Retina (tissue), 1 donor: ENCODE results near the gene TAF9B.
A peak's percentile ranks its signal among the peaks of the same experiment; 100 is the strongest.
"Not testable (repeated sequence)": the region's sequence is repeated elsewhere in the genome, so short reads cannot be mapped to it uniquely, and the experiment has no call there.

ENCODE experiments used
- DNase-seq: peaks from one replicate; pipeline ENCODE4 v3.0.0-alpha.2; 2016

TAF9B gene

DNA sequence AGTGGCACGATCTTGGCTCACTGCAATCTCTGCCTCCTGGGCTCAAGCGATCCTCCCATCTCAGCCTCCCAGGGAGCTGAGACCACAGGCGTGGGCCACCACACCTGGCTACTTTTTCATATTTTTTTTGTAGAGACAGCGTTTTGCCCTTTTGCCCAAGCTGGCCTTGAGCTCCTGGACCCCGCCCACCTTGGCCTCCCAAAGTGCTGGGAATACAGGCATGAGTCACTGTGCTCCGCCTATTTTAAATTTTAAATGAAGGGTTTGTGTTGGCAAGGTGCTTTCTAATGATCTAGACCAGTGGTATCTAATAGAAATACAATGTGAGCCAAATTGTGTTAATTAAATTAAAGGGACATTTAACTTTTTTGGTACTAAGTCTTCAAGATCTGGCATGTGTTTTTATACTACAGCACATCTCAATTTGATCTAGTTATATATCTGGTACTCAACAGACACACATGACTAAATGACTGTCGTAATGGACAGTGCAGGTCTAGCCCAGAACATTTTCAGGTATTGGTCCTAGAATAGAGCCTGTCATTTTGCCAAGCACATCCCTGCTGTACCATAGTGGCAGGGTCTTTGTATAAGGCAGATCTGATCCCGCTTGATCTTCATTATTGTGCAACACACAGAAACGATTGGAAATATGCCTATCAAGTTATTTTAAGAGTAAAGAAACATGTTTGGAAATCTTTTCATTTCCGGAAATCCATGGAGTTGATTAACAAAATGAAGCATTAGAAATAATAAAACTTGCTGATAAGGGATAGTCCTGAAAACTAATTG lies 28.1 kb downstream of the TAF9B start:
- no peak for DNase-seq

DNA sequence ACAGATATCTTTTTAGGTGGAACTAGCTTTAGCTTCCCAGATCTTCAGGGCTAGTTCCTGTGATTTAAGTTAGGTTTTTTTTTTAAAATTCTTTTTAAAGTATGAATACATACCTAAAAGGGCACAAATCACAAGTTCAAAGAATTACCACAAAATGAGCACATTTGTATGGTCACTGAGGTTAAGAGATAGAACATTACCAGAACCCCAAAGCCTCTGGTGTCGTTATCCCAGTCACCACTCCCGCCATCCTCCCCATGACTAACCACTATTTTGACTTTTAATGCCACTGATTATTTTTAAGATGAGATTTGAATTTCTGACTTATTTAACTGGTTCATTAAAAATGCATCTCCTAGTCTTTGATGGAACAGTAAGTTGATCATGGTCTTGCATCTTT lies 30.0 kb downstream of the TAF9B start:
- DNase-seq = no peak

DNA sequence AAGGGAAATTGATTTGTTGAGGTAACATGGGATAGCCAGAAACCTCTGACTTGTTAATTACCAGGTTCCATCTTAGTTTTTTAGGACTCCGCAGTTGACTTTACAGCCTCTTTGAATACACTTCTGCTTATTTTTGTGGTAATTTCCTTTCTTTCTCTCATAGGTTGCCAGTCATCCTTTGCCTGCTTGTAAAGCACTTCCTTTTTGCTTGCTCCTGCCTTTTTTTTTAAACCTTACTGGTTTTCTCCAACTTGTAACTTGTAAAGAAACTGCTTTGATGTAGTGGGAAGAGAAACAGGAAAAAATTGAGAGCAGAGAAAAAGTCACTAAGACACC lies 32.8 kb downstream of the TAF9B start:
- DNase-seq = no peak

DNA sequence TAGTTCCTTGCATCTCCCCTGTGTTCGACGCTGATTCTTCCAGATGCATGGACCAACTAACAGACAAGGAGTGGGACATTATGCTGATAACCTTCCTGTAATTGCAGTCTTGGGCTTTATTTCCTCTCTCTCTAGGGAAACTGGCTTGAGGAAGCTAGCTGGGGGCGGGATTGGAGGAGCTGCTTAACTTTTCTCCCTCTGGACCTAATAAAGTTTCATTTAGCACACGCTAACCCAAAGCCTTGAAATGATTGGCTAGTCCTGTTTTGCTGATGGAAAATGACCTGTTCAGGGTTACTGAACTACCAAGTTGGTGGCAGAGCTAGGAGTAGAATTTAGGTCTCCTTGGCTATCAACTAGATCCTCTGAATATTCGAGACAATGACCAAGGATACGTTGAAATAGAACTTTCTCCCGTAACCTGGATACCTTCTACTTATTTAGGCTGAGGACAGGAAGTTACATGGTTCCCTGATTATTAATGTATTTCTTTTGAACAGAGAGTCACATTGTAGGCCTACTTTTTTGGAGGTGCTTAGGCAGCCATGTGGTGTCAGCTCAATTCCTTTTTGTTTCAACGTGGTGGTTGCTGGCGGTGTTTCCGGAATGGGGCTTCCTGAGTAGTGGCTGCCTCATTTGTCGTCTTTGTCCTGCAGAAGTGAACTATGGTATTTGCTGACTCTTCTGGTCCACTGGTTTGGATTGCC lies 33.4 kb downstream of the TAF9B start:
- DNase-seq = no peak

DNA sequence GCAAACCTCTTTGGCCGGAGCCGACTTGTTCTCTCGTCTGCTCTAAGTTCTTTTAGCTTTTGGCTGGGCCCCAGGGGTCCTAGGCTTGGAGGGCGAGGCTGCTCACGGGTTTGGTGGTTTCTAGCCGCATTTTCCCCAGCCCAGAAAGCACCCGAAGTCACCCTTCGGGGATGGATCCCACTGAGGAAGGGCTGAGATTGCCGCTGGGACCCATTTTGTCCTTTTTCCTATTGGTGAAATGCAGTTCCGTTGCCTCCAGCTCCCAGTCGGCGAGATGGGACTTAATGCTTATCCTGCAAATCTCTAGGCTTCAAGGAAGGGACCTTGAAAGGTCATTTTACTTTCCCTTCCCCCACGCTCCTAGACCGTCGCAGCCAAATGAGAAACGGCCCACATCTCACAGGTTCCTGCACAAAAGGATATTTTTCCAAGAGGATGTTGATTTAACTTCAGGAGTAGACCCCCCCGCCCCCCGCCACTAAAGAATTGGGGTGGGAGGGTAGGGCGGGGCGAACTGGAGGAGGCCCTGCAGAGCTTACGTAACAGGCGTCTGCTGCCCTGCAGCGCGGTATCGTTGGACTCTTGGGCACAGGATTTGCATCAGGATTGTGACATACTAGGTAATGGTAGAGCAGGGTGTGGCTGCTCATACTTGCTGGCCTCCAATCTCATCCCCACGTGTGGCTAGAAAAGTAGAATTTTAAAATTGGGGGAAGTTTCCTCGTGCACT lies 34.8 kb downstream of the TAF9B start:
- no peak for DNase-seq

DNA sequence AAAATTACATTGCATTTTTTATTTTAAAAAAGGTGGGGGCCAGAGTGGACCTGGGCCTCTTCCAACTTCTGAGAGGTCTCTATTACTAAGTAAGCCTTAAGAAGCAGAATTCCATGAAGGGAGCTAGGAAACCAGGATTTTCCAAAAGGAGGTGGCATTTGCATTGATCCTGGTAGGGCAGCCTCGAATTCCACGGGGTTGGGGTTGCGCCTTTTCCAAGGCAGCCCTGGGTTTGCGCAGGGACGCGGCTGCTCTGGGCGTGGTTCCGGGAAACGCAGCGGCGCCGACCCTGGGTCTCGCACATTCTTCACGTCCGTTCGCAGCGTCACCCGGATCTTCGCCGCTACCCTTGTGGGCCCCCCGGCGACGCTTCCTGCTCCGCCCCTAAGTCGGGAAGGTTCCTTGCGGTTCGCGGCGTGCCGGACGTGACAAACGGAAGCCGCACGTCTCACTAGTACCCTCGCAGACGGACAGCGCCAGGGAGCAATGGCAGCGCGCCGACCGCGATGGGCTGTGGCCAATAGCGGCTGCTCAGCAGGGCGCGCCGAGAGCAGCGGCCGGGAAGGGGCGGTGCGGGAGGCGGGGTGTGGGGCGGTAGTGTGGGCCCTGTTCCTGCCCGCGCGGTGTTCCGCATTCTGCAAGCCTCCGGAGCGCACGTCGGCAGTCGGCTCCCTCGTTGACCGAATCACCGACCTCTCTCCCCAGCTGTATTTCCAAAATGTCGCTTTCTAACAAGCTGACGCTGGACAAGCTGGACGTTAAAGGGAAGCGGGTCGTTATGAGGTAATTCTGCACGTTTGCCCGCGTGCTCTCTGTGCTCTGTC lies 35.6 kb downstream of the TAF9B start, which contains the start of gene PGK1:
PGK1 (plus strand) TSS at position 626 of the 824 bp plus-strand sequence; CDS start at position 719, 93 bp downstream.
- peak; percentile 90 for DNase-seq

DNA sequence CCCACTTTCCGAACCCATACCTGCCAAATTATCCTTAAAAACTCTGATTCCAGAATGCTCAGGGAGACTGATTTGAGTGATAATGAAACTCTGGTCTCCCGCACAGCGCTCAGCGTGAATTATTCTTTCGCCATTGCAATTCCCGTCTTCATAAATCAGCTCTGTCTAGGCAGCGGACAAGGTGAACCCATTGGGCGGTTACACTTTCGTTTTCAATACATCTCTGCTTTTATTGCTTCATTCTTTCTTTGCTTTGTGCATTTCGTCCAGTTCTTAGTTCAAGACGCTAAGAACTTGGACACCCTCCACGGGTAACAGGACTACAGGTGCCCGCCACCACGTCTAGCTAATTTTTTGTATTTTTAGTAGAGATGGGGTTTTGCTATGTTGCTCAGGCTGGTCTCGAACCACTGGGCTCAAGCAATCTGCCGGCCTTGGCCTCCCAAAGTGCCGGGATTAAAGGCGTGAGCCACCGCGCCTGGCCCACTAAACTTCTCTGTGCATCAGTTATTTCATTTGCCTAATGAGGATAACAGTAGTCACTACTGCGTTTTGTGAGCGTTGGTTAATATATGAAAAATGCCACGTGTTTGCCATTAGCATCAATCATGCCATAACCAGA lies 36.3 kb downstream of the TAF9B start:
- peak; percentile 4 for DNase-seq

DNA sequence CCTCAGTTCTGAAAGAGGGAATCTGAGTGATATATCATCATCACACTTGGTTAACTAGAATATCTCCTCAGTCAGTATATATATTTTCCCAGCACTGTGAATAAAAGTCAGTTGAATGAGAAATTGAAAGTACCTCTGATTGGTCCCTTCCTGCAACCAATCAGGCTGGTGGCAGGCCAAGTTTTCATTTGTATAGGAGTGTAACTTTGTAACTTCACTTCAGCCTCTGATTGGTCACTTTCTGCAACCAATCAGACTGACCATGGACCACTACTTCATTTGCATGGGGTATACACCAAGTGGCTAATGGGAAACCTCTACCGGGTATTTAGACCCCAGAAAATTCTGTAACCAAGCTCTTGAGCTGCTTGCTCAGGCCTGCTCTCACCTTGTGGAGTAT lies 37.4 kb downstream of the TAF9B start:
- DNase-seq = no peak

DNA sequence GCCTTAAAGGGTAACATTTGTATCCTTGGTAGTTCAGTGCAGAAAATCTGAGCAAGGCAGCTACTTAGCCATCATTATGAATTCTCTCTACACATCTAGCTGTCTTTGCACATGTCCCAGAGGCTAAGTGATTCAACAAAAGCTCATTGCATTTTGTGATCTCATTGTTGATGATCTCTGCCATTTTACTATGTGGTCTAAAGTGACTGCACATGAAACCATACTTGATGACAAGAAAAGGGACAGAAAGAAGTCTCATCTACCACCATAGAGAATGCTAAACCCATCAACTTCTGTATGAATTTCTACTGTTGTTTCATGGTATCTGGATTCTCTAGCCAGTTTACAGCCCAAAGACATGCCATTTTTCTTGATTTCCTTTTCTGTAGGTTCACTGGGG lies 41.3 kb downstream of the TAF9B start:
- DNase-seq = no peak

DNA sequence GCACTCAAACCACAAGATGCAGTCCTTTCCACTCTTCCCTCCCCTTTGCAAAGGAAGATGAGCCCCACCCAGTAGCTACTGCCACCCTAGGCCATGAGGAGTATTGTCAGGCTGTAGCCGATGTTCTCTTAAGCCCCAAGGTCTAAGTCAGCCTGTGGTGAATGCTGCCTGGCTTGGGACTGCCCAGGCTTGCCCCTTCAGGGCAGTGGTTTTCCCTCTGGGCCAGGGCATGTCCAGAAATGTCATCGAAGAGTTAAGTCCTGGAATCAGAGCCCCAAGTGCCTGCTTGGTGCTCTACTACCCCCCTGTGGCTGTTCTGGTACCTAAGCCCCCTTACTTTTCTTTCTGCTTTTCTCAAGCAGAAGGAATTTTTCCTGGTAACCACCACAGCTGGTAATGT lies 47.2 kb downstream of the TAF9B start:
- no peak for DNase-seq

DNA sequence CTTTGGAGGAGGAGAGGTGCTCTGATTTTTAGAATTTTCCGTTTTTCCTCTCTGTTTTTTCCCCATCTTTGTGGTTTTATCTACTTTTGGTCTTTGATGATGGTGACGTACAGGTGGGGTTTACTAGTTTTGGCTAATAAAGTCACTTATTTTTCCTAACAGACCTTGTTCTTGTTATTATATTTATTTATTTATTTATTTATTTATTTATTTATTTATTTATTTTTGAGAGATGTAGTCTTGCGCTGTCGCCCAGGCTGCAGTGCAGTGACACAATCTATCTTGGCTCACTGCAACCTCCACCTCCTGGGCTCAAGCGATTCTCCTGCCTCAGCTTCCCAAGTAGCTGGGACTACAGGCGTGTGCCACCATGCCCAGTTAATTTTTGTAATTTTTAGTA lies 58.0 kb downstream of the TAF9B start:
- DNase-seq = not testable (repeated sequence)
